ENCODE measurements around the gene ZNF385B.

DNA sequence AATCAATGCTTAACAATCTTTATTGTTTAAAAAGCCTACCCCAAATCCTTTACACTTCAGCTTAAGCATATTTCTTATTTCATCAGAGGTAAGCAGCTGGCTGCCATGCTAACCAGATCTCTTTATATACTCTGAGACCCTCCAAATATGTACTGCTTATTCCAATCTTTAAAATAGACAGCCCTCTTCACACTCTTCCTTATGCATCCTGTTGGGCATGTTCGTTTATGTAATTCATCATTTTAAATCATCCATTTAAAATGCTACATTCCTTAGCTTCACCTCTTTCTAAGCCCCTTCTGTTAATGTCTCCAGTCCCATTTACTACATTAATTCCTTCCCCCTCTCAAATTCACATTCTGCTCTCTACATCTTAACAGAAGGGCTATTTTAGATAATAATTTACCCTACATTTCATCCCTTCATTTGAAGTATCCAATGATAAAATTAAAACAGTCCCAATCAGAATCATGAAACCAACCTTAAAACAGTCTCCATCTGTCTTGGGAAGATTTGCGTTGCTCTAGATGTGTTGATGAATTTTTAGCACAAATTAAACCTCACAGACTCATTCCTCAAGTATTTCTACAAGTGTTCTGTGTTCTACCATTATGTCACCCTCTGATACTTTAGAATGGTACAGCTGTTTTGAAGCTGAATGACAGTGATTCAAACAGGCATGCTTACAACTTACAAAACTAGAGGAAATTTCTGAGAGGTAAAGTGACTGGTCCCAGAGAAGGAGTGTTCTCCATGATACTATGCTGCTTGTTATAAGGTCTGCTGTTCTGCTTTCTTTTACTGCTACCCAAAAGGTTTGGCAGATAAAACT, 59.1 kb downstream of the ZNF385B start:
- no peak for TF ChIP-seq POLR2A (IDR thresholded peaks at IDR 0.05)
- TF ChIP-seq, protein P1, sequence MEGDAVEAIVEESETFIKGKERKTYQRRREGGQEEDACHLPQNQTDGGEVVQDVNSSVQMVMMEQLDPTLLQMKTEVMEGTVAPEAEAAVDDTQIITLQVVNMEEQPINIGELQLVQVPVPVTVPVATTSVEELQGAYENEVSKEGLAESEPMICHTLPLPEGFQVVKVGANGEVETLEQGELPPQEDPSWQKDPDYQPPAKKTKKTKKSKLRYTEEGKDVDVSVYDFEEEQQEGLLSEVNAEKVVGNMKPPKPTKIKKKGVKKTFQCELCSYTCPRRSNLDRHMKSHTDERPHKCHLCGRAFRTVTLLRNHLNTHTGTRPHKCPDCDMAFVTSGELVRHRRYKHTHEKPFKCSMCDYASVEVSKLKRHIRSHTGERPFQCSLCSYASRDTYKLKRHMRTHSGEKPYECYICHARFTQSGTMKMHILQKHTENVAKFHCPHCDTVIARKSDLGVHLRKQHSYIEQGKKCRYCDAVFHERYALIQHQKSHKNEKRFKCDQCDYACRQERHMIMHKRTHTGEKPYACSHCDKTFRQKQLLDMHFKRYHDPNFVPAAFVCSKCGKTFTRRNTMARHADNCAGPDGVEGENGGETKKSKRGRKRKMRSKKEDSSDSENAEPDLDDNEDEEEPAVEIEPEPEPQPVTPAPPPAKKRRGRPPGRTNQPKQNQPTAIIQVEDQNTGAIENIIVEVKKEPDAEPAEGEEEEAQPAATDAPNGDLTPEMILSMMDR (IDR thresholded peaks at IDR 0.05): no peak

Data from uterus (tissue), 2 donors.